Smooth muscle cell (in vitro differentiated cells): Measurements from ENCODE around the gene COMMD3. TPM values are rescaled to one million over a fixed set of nuclear protein-coding genes. Genes with fewer than 3 reads are reported as not detected.

Experiments used
- DNase-seq: peaks from one replicate; lab custom pipeline; 2025; ENCODE audit not compliant: unreplicated experiment; lab: John Stamatoyannopoulos, UW
- H2AFZ ChIP-seq: fragments of 200-600 bp; sonication (generic); 2 replicates; pipeline ENCODE4 v1.6.0; 2016; ENCODE audit warnings: antibody characterized with exemption, low read depth, mild to moderate bottlenecking
- H3F3A ChIP-seq: fragments of 200-600 bp; sonication (generic); 2 replicates; pipeline ENCODE4 v1.6.0; 2017; ENCODE audit warnings: antibody characterized with exemption, low read depth
- H3K27ac ChIP-seq: fragments of 200-600 bp; sonication (generic); 2 replicates; pipeline ENCODE4 v1.5.1; 2016; ENCODE audit warnings: low read depth, mild to moderate bottlenecking
- H3K27me3 ChIP-seq: fragments of 200-600 bp; sonication (generic); 2 replicates; pipeline ENCODE4 v1.6.1; 2016; ENCODE audit warnings: low read depth, mild to moderate bottlenecking
- H3K36me3 ChIP-seq: fragments of 200-600 bp; sonication (generic); 2 replicates; pipeline ENCODE4 v1.5.1; 2016; ENCODE audit warnings: low read depth
- H3K4me1 ChIP-seq: fragments of 200-600 bp; sonication (generic); 2 replicates; pipeline ENCODE4 v1.5.1; 2016; ENCODE audit warnings: low read depth
- H3K4me2 ChIP-seq: fragments of 200-600 bp; sonication (generic); 2 replicates; pipeline ENCODE4 v1.6.0; 2016; ENCODE audit warnings: mild to moderate bottlenecking
- H3K4me3 ChIP-seq: fragments of 200-600 bp; sonication (generic); 2 replicates; pipeline ENCODE4 v1.5.1; 2016; ENCODE audit warnings: mild to moderate bottlenecking
- H3K79me2 ChIP-seq: fragments of 200-600 bp; sonication (generic); 2 replicates; pipeline ENCODE4 v1.6.0; 2016; ENCODE audit warnings: low read depth, mild to moderate bottlenecking
- H3K9ac ChIP-seq: fragments of 200-600 bp; sonication (generic); 2 replicates; pipeline ENCODE4 v1.6.0; 2016; ENCODE audit warnings: low read depth
- H3K9me3 ChIP-seq: fragments of 200-600 bp; sonication (generic); replicated peaks from 2 replicates; pipeline ENCODE4 v1.5.1; 2016; ENCODE audit warnings: low read depth
- H4K20me1 ChIP-seq: fragments of 200-600 bp; sonication (generic); 2 replicates; pipeline ENCODE4 v1.6.0; 2016; ENCODE audit warnings: low read depth
- WGBS: methylation state at CpG from one replicate; pipeline ENCODE4 v1.1.7; 2016; ENCODE audit warnings: low lambda C conversion rate; 5-methylcytosine and 5-hydroxymethylcytosine counted together
- polyA plus RNA-seq: library from polyadenylated mRNA; unstranded; fragments of >200 nt; fragmentation: Nextera tagmentation; extraction: Ambion mirVana; gene quantifications from 2 replicates; pipeline ENCODE4 v1.2.1, GENCODE V29; 2016
- total RNA-seq: library from RNA; depleted of rRNA; stranded (reverse); fragments of >200 nt; gene quantifications from 2 replicates; pipeline ENCODE4 v1.2.3, GENCODE V29; 2014
- TF ChIP-seq, protein P1 (sequence below): fragments of 200-600 bp; sonication (generic); IDR thresholded peaks from 2 replicates; pipeline ENCODE4 v1.5.1; 2017; ENCODE audit warnings: borderline replicate concordance, mild to moderate bottlenecking, antibody characterized with exemption; ENCODE audit not compliant: insufficient read depth, poor library complexity, severe bottlenecking

COMMD3 gene
- total and polyA plus RNA-seq, 2 experiments from 2014 or later, result 44.3 to 80.6 TPM

DNA sequence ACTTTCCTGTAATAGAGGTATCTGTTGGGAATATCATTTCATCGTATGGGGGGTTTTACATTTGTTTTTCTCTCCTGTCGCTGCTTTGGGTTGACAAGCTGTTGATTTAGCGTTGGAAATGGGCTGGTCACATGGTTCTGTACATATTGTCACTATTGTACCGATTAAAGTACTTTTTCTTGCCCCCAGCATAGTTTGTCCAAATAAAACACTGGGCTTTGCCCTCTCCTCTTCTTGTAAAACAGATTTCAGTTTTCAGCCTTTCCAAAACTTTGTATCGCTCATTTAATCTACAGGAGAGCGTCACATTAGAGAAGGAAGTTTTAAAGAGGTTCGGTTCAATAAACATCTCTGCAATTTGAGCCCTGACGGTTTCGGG, 8.7 kb downstream of the COMMD3 start:
- Histone ChIP-seq H3K27ac (no peak overlapping the region), H3K4me1 (peaks cover 20% of the 10 kb centered on the region), H3K79me2 (peaks cover 8% of the 10 kb centered on the region), H2AFZ (no peak overlapping the region), H3K27me3 (peaks cover 35% of the 10 kb centered on the region), H3K9ac (peak overlapping the region; percentile 35), H3K36me3 (peaks cover 13% of the 10 kb centered on the region), H3K9me3 (no peaks in the 10 kb centered on the region), H4K20me1 (peaks cover 49% of the 10 kb centered on the region), H3K4me3 (peak overlapping the region; percentile 63), H3F3A (peaks cover 3% of the 10 kb centered on the region), H3K4me2 (peak overlapping the region; percentile 88)
- WGBS, result 4% methylated on average over 9 of the region's 9 CpGs
- TF ChIP-seq, protein P1, sequence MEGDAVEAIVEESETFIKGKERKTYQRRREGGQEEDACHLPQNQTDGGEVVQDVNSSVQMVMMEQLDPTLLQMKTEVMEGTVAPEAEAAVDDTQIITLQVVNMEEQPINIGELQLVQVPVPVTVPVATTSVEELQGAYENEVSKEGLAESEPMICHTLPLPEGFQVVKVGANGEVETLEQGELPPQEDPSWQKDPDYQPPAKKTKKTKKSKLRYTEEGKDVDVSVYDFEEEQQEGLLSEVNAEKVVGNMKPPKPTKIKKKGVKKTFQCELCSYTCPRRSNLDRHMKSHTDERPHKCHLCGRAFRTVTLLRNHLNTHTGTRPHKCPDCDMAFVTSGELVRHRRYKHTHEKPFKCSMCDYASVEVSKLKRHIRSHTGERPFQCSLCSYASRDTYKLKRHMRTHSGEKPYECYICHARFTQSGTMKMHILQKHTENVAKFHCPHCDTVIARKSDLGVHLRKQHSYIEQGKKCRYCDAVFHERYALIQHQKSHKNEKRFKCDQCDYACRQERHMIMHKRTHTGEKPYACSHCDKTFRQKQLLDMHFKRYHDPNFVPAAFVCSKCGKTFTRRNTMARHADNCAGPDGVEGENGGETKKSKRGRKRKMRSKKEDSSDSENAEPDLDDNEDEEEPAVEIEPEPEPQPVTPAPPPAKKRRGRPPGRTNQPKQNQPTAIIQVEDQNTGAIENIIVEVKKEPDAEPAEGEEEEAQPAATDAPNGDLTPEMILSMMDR, result no peak
- DNase-seq, result no peak

DNA sequence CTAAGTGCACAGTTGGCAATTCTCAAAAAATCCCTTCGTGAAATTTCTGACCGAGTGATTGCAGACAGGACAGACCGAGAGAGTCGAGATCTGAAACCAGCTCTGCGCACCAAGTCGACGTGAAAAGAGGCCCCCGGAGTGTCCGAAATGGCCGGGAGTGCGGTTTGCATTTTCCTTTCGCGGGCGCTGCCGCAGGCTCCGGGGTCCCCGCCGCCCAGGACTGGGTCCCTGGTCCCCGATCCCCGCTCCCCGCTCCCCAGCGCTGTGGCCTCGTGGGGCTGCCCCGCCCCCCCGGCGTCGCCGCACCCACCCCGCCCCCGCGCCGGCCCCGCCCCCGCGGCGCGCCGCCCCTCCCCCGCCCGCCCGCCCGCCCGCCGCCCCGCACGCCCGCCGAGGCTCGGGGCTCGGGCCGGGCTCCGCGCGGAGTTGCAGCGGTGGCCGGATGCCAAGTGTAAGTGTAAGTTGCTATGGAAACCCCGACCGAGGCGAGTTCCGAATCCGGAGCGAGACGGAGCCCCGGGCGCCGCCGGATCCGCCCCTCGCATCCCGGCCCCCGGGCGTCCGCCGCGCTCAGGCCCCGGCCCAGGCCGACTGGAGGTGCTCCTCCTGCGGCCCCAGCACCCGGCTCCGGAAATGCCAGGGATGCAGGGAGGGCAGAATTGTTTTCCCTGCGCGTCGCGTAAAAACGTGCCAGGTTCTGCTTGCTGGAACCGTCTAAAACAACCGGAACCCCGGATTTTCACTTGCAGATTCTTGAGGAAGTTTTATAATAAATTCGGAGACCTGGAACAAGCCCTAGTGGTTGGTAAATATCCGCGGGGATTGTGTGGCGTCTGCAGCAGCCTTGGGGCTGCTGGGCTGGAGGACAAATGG, 9.3 kb downstream of the COMMD3 start:
- Histone ChIP-seq H3K4me1 (peaks cover 17% of the 10 kb centered on the region), H3K4me2 (peak overlapping the region; percentile 88), H3K36me3 (peaks cover 14% of the 10 kb centered on the region), H3K79me2 (peaks cover 8% of the 10 kb centered on the region), H3K9me3 (no peaks in the 10 kb centered on the region), H4K20me1 (peaks cover 49% of the 10 kb centered on the region), H3F3A (no peaks in the 10 kb centered on the region), H3K4me3 (peak overlapping the region; percentile 63), H3K27ac (no peak overlapping the region), H3K27me3 (peaks cover 41% of the 10 kb centered on the region), H2AFZ (peak overlapping the region; percentile 29), H3K9ac (peak overlapping the region; percentile 35)
- 2% methylated on average over 75 of the region's 92 CpGs for WGBS
- DNase-seq, result no peak
- TF ChIP-seq, protein P1, result no peak

DNA sequence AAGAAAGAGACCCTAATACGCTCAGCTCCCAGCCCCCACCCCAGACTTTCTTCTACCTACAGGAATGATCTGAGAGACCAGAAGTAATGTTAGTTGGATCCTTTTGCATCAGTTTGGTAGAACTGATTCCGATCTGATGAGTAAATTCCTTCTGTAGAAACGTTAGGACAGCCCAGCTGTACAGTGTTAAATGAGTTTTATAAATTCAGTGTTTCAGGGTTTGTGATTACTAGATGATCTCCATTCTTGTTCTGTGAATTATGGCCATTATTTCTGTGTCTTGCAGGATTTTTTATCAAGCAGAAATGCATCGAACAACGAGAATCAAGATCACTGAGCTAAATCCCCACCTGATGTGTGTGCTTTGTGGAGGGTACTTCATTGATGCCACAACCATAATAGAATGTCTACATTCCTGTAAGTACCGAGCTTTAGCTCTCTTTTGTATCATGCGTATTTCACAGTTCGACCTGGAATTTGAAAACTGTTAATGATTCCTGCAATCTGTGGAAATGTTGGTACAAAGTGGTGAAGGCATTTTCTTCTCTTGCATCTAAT, 10.0 kb downstream of the COMMD3 start:
- TF ChIP-seq, protein P1, result no peak
- Histone ChIP-seq H3K4me2 (peak overlapping the region; percentile 88), H3K4me1 (peaks cover 17% of the 10 kb centered on the region), H3K36me3 (peaks cover 14% of the 10 kb centered on the region), H3K9me3 (no peaks in the 10 kb centered on the region), H3K4me3 (peak overlapping the region; percentile 63), H3K27me3 (peaks cover 48% of the 10 kb centered on the region), H3K79me2 (peaks cover 8% of the 10 kb centered on the region), H3K9ac (no peak overlapping the region), H3F3A (no peaks in the 10 kb centered on the region), H4K20me1 (peaks cover 49% of the 10 kb centered on the region), H3K27ac (no peak overlapping the region), H2AFZ (no peak overlapping the region)
- 46% methylated on average over 8 of the region's 8 CpGs for WGBS
- no peak for DNase-seq

DNA sequence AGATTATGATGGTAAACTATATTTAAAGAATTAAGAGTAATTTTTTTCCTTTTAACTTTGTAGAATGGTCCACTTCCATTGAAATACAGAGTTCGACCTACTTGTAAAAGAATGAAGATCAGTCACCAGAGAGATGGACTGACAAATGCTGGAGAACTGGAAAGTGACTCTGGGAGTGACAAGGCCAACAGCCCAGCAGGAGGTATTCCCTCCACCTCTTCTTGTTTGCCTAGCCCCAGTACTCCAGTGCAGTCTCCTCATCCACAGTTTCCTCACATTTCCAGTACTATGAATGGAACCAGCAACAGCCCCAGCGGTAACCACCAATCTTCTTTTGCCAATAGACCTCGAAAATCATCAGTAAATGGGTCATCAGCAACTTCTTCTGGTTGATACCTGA, 13.0 kb downstream of the COMMD3 start:
- peaks cover 28% of the 10 kb centered on the region for H4K20me1 ChIP-seq
- H3K36me3 ChIP-seq, result peaks cover 14% of the 10 kb centered on the region
- 89% methylated on average over 3 of the region's 3 CpGs for WGBS
- no peaks in the 10 kb centered on the region for H3K9me3 ChIP-seq
- DNase-seq, result no peak
- no peak overlapping the region for H3K4me2 ChIP-seq
- no peak overlapping the region for H2AFZ ChIP-seq
- H3K27ac ChIP-seq, result no peak overlapping the region
- H3K9ac ChIP-seq, result no peak overlapping the region
- peaks cover 9% of the 10 kb centered on the region for H3K4me1 ChIP-seq
- H3K27me3 ChIP-seq, result peaks cover 55% of the 10 kb centered on the region
- TF ChIP-seq, protein P1, result no peak
- no peaks in the 10 kb centered on the region for H3F3A ChIP-seq
- no peak overlapping the region for H3K4me3 ChIP-seq
- peaks cover 6% of the 10 kb centered on the region for H3K79me2 ChIP-seq
